GM19043 (cell line): ENCODE measurements around the gene WDFY4.

Experiments used
- ATAC-seq: cut with Tn5 transposase; IDR thresholded peaks from one replicate; pipeline ENCODE4 v1.9.1; 2021; ENCODE audit warnings: low read depth; ENCODE audit not compliant: unreplicated experiment

Gene WDFY4

DNA sequence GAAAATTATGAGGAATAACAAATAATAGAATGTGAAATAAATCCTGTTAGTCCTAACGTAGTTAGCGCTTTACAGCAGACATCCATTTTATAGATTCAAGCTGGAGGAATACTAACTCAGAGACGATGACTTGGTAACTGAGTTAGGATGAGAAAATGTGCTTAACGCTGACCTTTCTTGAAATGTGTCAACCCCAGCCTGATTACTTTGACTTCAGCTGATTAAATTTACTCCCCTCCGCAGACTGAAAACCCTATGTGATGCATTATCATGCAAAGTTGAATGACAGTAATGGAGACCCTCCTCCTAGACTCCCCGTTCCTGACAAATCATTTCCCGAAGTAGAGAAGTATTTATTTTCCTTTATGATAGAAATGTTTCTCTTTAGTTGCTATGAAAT is 54.5 kb downstream of the WDFY4 start:
- no peak for ATAC-seq

DNA sequence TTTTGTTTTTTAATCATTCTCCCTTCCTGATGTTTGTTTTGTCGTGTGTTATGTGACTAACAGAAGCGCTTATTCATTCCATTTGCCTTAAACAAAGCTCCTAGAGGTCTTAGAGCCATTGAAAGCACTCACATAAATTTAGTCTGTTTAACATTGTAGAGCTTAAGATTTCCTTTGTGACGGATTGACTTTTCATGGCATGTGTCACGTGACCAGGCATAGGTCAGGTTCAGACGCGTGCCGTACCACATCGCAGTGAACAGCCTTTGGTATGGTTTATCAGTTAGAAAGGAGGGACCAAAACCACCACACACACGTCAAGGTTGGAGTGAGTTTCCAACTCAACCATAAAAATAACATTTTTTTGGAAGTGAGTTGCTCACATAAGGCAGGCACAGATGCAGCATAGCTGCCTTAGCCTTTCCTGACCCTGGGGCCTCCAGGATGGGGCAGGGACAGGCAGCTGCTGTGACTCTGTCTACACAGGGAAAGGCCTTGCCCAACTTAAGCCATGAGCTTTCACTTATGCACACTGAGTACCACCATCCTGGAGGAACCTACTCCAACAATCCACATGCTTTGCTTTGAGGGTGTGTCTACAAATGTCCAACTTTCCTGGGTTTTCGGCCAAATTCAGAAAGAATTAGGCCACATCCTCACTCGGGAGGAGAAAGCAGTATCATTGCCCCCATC is 55.5 kb downstream of the WDFY4 start:
- no peak for ATAC-seq

DNA sequence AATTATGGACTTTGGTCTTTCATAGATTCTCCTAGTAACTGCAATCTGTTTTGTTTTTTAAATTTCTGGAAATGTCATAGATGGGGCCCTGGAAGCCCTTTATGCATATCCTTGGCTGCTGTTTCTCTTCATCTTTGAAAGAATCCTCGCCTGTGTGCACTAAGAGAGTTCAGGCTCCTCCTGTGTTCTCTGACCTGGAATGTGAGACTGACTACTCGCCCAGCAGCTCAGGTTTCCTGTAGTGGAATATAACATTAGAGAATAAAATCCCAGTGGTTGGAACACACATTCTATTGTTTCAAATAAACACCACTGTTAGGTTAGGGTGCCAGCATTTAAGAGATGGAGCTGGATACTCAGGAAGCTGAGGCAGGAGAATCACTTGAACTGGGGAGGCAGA is 56.3 kb downstream of the WDFY4 start:
- ATAC-seq: no peak

DNA sequence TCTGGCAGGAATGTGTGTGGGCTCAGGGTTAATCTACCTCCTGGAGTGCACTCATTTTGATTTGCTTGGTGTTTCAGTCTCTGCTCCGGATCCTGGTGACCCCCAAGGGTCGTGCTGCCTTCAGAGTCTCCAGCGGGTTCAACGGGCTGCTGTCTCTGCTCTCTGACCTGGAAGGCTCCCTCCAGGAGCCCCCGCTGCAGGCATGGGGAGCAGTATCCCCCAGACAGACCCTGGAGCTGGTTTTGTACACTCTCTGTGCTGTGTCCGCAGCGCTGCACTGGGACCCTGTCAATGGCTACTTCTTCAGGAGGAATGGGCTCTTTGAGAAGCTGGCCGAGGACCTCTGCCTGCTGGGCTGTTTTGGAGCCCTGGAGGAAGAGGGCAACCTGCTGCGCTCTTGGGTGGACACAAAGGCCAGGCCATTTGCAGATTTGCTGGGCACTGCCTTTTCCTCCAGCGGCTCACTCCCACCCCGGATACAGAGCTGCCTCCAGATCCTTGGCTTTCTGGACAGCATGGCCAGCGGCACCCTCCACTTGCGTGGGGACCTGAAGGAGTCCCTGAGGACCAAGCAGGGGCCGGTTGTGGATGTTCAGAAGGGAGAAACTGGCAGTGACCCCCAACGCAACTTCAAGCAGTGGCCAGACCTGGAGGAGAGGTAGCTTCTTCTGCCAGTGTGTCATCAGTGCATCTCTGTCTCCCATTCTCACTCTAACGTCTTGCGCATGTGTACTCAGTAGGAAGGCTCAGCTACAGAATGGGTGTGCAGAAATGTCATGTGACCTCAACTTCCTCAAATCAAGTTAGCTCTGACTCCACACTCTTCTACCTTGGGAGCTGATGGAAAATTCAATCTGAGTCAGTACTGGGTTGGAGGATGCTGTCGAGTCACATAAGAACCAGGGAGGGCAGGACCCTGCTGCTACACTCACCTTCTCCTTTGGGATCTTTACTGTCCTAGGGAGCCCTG is 58.5 kb downstream of the WDFY4 start:
- no peak for ATAC-seq

DNA sequence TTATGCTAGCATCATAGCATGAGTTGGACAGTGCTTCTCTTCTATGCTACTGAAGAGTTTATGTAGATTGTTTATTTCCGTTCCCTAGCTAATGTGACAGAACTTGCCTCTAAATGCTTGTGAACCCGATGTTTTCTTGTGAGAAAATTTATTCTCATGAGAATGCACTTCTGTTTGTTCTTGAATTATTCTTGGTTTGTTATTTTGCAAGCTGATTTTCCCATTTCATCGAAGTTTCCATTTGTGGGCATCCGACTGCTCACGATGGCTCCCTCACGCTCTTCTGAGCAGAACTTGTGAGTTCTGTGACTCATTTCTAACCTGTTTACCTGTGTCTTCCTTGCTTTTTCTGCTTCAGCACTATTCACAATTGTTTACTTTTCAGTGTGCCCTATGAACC is 59.9 kb downstream of the WDFY4 start:
- ATAC-seq: peak; percentile 46

DNA sequence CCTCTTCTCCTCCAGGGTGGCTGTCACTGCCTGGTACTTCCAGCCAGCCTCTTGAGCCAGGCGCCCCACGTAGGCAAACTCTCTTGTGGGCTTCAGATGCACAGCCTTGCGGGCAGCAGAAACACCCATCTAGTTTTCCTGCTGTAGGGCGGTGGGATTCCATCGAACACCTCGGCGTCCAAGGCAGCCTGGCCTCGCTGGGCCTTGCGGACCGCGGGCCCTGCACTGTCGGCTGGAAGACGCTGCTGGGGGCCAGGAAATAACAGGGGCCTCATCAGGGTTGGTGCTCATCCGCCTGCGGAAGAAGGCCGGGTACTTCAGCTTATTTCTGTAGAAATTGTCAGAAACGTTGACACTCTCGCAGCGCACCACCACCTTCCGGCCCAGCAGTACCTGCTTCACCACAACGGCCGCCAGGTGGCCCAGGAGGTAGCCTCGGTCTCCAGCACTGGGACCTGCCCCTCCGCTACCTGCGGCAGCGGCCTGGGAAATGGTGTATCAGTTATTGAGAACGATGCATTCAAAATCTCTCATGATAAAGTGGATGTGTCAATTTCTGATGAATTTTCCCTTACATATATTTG is 61.1 kb downstream of the WDFY4 start:
- no peak for ATAC-seq

DNA sequence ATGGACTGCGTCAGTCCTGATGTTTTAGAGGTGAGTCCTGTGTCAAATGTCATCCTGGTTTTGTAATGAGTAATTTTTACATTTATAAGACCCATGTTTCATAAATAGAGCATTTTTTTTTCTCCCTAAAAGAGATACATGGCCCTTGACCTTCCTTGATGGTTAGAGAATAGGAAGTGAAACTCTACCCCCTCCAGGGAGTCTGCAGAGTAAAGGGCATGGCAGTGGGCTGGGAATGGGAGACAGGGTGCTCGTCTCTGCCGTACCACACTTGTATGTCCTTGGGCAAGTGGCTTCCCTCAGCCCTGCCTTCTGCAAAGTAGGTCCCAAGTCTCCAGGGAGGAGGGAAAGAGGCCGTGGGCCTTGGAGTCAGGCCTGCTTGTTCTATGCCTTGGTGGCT is 63.9 kb downstream of the WDFY4 start:
- ATAC-seq: no peak

DNA sequence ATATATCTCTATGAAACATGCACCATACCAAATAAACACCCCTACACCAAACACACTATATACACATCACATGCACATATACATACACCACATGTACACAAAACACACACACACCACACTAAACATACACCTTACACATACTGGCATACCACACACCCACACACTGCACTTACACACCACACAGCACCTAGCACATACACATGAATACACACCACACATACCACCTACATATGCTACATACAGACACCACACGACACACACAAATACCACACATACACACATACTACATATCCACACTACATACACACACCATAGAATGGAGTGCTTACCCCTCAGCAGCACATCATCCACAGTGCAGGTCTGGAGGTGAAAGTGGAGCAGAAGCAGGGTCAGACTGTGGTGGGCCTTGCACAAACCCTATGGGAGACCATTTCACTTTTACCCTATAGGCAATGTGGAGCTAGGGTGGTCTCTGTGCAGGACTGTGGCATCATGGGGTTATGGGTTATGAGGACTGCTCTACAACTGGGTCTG is 64.6 kb downstream of the WDFY4 start:
- no peak for ATAC-seq

DNA sequence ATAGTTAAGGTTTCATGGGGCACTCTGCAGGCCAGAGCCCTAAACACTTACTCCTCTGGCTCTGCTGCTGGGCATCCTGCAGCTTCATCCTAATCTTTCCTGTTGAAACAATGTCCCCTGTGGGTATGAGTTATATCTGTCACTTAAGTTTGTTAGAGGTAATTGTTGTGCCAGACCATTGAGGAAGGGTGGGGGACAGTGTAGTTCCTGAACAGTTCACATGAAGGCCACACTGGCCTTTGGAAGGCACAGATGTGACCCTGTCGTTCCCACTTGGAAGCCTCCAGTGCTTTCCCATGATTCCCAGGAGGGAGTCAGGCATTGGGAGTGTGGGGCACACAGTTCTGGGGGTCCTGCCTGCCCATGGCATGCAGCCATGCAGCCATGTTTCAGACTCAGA is 65.3 kb downstream of the WDFY4 start:
- no peak for ATAC-seq

DNA sequence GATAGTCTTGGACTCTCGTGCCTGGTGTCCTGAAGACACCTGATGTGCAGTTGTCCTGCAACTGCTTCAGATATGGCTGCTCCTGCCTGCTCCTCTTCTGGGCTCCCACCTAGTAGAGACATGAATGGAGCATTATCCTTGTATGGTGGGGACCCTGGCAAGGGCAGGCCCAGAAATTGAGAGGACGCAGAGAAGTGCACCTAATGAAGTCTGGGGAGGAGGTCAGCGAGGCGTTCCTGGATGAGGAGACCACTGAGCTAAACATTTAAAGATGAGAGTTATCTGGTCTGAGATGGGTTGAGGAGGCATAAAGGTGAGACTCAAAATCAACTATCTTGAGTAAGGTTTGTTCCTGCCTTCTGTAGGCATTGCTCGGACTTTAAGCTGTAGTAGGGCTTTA is 66.3 kb downstream of the WDFY4 start:
- ATAC-seq: no peak

DNA sequence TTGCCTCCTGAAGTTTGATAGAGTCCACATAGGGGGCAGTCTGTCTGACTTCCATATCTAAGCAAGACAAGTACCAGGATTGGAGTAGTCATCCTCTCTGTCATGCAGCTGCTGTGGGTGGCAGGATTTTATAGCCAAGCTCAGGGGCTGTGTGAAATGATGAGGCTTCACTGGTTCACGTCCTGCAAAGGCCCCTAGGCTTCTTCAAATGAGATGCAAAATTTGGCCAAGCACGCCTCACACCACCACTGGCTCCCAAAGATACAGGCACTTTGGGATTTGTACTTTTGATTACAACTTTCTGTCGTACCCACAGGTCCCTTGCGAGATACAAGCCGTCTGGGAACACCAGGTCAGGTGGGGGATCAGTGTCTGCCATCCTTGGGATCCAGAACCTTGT is 67.1 kb downstream of the WDFY4 start:
- no peak for ATAC-seq

DNA sequence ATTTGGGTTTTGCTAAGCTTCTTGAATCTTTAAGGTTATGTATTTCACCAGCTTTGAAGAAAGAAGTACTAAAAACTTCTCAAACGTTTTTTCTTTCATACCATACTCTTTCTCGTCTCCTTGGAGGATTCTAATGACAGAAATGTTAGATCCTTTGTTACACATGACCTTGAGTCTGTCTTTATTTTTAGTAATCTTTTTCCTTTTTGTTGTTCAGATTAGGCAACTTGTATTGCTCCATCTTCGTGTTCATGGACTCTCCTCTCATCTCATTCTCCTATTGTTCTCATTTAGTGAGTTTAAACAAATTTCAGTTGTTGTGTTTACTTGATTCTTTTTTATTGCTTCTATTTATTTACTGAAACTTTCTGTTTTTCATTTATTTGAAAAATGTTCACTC is 73.7 kb downstream of the WDFY4 start:
- ATAC-seq: no peak

DNA sequence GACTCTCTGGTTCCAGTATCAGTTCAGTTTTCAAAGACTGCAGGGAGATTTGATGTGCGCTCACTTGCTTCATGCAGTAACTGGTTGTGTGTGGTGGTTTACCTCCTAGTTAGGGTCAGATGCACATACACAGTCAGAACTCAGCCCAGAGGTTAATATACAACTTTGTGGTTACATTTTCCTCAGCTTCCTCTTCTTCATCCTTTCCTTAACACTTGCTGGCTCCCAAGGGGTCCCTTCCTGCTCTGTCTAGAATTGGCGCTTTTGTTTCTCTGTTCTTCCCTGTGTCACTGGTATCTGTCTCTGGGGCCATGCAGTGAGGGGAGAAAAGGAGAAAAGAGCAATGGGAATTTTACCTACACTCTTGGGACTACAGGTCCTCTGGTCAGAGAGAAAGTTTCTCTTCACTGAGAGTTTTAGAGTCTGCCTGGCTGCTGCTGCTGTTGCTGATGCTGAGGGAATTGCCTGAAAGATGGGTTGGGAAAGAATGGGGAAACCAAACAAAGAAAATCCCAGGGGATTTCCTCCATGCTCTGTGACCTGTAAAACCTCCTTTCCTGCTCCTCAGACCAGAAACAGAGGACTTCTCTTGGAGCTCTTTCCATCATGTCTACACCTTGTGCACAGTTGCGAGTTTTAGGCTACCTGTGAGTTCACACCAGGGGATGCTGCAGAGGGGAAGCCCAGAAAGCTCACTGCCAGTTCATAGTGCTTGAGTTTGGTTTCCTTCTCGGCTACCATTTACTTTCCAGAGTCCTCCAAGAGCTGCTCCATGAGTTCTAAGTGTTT is 74.6 kb downstream of the WDFY4 start:
- peak; percentile 97 for ATAC-seq

DNA sequence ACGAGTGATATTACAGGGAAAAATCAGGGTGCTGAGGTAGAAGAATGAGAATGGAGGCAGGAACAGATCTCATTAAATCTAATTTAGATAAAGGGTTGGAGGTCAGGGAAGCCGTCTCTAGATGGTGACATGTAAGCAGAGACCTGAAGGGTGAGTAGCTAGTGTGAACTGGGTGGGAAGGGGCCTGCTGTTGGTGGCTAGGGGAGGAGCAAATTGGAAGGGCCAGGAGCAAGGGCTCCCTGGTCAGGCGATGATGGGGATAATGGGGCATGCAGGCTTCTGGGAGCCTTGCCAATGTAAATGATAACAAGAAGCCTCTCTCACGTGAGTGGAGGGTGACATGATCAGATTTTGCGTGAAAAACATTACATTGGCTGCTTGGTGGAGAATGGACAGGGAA is 76.3 kb downstream of the WDFY4 start:
- ATAC-seq: no peak

DNA sequence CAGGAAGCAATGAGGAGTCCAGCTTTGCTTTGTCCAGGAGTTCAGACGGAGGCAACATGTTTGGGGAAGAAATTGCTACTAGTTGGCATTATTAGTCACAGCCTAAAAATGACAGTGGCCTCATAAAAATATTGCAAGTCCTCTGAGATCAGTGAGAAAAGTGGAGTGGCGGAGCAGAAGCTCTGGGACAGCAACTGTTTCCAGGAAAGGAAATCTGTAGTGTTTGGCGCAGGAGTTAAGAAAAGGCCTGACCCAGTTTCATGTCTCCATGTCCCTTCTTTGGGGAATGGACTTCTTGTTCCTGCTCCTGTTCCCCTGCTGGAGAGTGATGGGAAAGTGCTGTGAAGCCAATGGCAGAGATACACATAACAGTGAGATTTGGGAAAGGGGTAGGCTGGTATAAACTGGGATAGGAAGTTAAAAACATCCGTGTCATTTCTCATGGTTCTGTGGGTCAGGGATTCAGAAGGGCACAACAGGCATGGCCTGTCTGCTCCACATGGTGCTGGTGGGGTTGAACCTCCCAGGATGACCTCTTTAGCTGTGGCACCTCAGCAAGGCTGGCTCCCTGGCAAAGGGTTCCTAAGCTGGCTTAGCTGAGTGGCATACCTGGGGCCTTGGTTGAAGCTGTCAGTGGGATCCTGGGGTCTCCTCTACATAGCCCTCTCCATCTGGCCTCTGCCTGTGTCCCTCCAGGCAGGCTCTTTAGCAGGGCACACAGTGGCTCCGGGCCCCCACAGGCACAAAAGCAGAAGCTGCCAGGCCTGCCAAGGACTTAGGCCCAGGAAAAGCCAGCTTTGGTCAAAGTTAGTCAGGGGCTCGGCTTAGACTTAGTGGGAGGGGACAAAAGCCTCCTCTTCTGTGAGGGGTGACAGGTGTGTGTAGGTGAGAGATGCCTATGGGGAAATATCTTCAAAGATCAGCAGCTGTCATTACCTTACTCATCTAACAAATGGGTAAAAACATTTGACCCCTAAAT is 77.7 kb downstream of the WDFY4 start:
- no peak for ATAC-seq

DNA sequence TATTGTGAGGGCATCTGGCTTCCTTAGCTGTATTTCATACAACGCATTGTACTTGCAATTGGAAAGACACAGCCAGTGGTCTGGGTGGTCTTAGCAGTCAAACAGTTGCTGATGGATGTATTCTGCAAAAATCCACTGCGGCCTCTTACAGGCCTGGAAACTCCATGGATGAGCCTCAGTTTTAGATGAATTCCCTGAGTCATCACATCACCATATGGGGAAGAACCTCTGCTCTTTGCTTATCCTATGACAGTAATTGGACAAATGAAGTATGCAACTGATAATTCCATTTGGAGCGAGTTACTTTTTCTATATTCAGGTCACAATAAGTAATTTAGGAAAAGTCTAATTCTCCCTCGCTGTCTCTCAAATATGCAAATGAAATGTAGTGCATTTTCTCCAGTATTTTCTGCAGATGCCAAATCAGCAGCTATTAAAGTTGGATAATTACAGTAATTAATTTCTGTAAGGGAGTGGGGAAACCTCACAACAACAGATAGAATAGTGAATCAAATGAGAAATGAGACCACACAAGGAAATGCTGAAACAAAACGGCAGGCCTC is 78.8 kb downstream of the WDFY4 start:
- ATAC-seq: no peak

DNA sequence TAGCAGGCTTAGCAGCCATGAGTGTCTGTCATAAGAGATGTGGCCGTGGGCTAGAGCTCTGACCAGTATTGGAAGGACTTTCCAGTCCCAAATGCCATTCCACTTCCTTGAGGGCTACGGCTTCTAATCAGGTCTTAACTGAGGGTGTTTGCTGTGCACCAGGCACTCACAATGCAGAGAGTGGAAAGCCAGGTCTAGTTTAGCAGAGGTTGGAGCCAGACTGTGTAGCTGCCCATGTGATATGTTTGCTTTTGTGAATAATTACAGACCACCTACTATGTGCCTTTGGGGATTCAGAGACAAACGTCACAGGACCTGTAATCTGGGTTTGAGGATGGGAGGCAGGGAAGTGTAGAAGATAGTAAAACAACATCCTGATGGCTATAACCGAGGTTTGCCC is 79.8 kb downstream of the WDFY4 start:
- no peak for ATAC-seq

DNA sequence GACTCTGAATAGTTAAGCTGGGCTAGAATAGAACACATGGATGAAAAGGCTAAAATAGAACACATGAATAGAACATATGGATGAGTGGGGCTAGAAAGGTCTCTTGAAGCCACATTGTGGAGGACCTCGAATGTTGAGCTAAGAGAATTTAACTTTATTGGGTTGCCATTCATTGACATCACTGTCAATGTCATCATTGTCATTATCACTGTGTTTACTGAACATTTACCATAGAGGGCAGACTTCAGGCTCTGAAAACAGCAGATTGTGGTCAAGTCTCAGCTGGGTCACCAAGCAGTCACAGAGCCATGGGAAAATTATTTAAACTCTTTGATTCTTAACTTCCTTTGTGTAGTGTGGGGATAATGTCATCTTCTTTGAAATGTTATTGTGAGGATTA is 80.4 kb downstream of the WDFY4 start:
- no peak for ATAC-seq

DNA sequence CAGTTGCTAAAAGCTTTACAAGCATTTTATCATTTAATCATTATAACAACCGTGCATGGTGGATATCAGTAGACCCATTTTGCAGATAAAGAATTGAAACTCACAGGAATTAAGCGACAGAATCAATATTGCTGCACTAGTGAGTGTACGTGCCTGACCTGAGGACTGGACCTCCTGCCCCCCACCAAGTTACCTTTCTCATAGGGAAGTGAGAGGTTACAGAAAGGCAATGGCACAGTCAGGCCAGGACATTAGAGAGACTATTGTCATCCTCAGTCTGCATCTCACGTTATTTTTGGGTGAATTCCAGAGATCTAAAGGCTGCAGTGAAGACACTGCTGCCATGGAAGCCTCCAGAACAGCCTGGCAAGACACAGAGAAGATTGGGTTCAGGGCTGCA is 80.9 kb downstream of the WDFY4 start:
- ATAC-seq: no peak
